ENCODE data around the gene C9orf152.

The C9orf152 gene

GRCh38 chr9:110208031-110208430 lies at the start of gene C9orf152:
C9orf152 (minus strand) TSS chr9:110208159; CDS start chr9:110207579, 580 bp downstream.
- H3K9me3 Mint-ChIP-seq, result peaks cover 6% of the 10 kb centered on the region
- no peak within 1 kb of the TSS for H3K27ac Mint-ChIP-seq
- H3K36me3 Mint-ChIP-seq (ENCODE audit: low read depth), result no peaks in the 10 kb centered on the region
- TF ChIP-seq, protein P1, sequence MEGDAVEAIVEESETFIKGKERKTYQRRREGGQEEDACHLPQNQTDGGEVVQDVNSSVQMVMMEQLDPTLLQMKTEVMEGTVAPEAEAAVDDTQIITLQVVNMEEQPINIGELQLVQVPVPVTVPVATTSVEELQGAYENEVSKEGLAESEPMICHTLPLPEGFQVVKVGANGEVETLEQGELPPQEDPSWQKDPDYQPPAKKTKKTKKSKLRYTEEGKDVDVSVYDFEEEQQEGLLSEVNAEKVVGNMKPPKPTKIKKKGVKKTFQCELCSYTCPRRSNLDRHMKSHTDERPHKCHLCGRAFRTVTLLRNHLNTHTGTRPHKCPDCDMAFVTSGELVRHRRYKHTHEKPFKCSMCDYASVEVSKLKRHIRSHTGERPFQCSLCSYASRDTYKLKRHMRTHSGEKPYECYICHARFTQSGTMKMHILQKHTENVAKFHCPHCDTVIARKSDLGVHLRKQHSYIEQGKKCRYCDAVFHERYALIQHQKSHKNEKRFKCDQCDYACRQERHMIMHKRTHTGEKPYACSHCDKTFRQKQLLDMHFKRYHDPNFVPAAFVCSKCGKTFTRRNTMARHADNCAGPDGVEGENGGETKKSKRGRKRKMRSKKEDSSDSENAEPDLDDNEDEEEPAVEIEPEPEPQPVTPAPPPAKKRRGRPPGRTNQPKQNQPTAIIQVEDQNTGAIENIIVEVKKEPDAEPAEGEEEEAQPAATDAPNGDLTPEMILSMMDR (IDR thresholded peaks at IDR 0.05; ENCODE audit: unreplicated experiment in 3 of 3), result no peak
- H3K4me3 Mint-ChIP-seq, result no peak within 1 kb of the TSS
- H3K27me3 Mint-ChIP-seq (ENCODE audit: low read depth), result peaks cover 17% of the 10 kb centered on the region
- no peaks in the 10 kb centered on the region for H3K4me1 Mint-ChIP-seq

- H3K4me1 Mint-ChIP-seq, result peaks cover 19% of the 10 kb centered on the region
- TF ChIP-seq, protein P1 (IDR thresholded peaks at IDR 0.05; ENCODE audit: unreplicated experiment in 3 of 3), result no peak
- H3K9me3 Mint-ChIP-seq, result no peaks in the 10 kb centered on the region
Observed at GRCh38 chr9:110257097-110257841, 49.3 kb upstream of the C9orf152 start.

DNA sequence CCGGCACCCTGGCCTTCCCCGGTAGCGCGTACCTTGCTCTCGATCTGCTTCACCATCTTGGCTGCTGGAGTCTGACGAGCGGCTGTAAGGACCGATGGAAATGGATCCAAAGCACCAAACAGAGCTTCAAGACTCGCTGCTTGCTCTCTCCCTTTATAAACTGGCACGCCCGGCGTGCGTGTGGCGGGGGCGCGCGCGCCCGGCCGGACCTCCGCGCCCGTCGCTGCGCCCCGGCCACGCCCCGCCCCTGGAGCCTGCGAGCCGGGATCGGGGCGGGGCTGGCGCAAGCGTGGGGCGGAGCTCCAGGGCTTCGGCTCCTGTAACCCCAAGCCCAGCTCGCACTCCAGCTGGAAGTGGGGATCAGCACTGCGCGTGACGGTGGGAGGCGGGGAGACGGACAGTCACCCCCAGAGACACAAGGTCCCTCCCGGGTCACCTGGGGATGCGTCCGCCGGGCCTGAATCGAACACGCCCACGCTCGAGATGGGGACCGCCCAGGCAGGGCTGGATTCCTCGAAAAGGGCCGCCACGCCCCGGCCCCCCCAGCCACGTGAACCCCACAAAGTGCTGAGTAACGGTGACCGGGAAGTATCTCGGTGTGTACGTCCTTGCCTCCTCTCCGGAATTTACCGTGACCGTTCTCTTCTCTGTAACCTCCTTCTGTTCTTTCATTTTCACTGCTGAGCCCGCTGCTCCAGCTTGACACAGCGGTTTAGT lies 48.6 kb upstream of the C9orf152 start, which contains the start of gene TXN:
Gene TXN (minus strand): TSS at position 128 of the 717 bp plus-strand sequence. CDS start 72 bp downstream, at position 56.
- H3K4me3 Mint-ChIP-seq, result peak within 1 kb of the TSS; percentile 92 to 99 (median 93)
- H3K9me3 Mint-ChIP-seq, result no peaks in the 10 kb centered on the region
- H3K27me3 Mint-ChIP-seq (ENCODE audit: low read depth), result no peaks in the 10 kb centered on the region
- peaks cover 19% of the 10 kb centered on the region for H3K4me1 Mint-ChIP-seq
- TF ChIP-seq, protein P1 (IDR thresholded peaks at IDR 0.05; ENCODE audit: unreplicated experiment in 3 of 3), result no peak
- H3K36me3 Mint-ChIP-seq (ENCODE audit: low read depth), result no peaks in the 10 kb centered on the region
- H3K27ac Mint-ChIP-seq, result peak within 1 kb of the TSS; percentile 71 to 97 (median 92)

More at GRCh38 chr9:110257097-110257841, 49.3 kb upstream of the C9orf152 start:
- Mint-ChIP-seq H3K36me3 (ENCODE audit: low read depth) (no peaks in the 10 kb centered on the region), H3K4me3 (peak overlapping the region; percentile 92 to 99 (median 93)), H3K27me3 (ENCODE audit: low read depth) (no peaks in the 10 kb centered on the region), H3K27ac (peak overlapping the region; percentile 71 to 91 (median 91))

GRCh38 chr9:110255463-110256379 lies 47.8 kb upstream of the C9orf152 start:
- Mint-ChIP-seq H3K36me3 (ENCODE audit: low read depth) (peaks cover 3% of the 10 kb centered on the region), H3K27ac (peak overlapping the region; percentile 71 to 97 (median 92)), H3K27me3 (ENCODE audit: low read depth) (no peaks in the 10 kb centered on the region), H3K9me3 (no peaks in the 10 kb centered on the region), H3K4me3 (peak overlapping the region; percentile 92 to 99 (median 93)), H3K4me1 (peaks cover 19% of the 10 kb centered on the region)
- TF ChIP-seq, protein P1 (IDR thresholded peaks at IDR 0.05; ENCODE audit: unreplicated experiment in 3 of 3), result no peak

DNA sequence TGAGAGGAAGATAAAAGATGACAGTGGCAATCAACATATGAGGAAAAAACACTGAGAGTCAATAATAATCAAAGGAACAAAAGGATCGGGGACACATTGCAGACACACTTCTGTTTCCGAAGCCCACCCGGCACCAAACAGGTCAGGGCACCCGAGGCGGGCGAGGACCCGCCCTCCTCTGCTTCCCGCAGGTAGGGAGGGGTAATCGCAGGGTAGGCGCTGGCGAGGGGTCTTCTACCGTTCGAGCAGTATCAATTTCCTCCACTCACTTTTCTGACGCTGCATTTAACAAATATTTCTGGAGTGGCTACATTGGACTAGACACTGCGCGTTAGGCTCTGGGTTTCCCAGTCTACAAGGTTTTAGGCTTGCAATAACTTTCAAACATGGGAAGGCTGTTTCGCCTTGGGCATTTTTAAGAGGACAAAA lies 47.1 kb upstream of the C9orf152 start:
- Mint-ChIP-seq H3K36me3 (ENCODE audit: low read depth) (peaks cover 8% of the 10 kb centered on the region), H3K4me1 (peaks cover 19% of the 10 kb centered on the region), H3K27me3 (ENCODE audit: low read depth) (no peaks in the 10 kb centered on the region), H3K9me3 (no peaks in the 10 kb centered on the region), H3K27ac (peak overlapping the region; percentile 70 to 92 (median 75)), H3K4me3 (peak overlapping the region; percentile 92 to 99 (median 93))
- TF ChIP-seq, protein P1 (IDR thresholded peaks at IDR 0.05; ENCODE audit: unreplicated experiment in 3 of 3), result no peak
